ENCODE measurements around the gene CAPN12.
"Not testable (repeated sequence)": the region's sequence is repeated elsewhere in the genome, so short reads cannot be mapped to it uniquely, and the experiment has no call there.

CAPN12 gene

GRCh38 chr19:38744298-38744681 lies at the start of gene CAPN12:
TSS of gene CAPN12 (minus strand) at chr19:38744474. CDS start at chr19:38744165, 309 bp downstream.
- DNase-seq (ENCODE audit: extremely low read depth in 1 of 2, low read depth in 1 of 2), result no peak

GRCh38 chr19:38793671-38794070 lies 49.4 kb upstream of the CAPN12 start:
- no peak for DNase-seq (ENCODE audit: extremely low read depth in 1 of 2, low read depth in 1 of 2)

GRCh38 chr19:38793177-38793576 lies 48.9 kb upstream of the CAPN12 start:
- no peak for DNase-seq (ENCODE audit: extremely low read depth in 1 of 2, low read depth in 1 of 2)

GRCh38 chr19:38792250-38793111 lies 48.2 kb upstream of the CAPN12 start:
- peak in 1 of 2 donors; percentile 8 for DNase-seq (ENCODE audit: extremely low read depth in 1 of 2, low read depth in 1 of 2)

- not testable (repeated sequence) for DNase-seq (ENCODE audit: extremely low read depth in 1 of 2, low read depth in 1 of 2)
Measured at GRCh38 chr19:38791451-38792064, 47.3 kb upstream of the CAPN12 start.

- not testable (repeated sequence) for DNase-seq (ENCODE audit: extremely low read depth in 1 of 2, low read depth in 1 of 2)
Measured at GRCh38 chr19:38790507-38791403, 46.5 kb upstream of the CAPN12 start.

GRCh38 chr19:38788478-38789243 lies 44.4 kb upstream of the CAPN12 start, which contains the start of gene LGALS7B:
TSS of gene LGALS7B (plus strand) at chr19:38789200. CDS start at chr19:38789227, 27 bp downstream.
- no peak for DNase-seq (ENCODE audit: extremely low read depth in 1 of 2, low read depth in 1 of 2)

- no peak for DNase-seq (ENCODE audit: extremely low read depth in 1 of 2, low read depth in 1 of 2)
Measured at GRCh38 chr19:38786572-38787265, 42.4 kb upstream of the CAPN12 start.

- not testable (repeated sequence) for DNase-seq (ENCODE audit: extremely low read depth in 1 of 2, low read depth in 1 of 2)
Measured at GRCh38 chr19:38786061-38786460, 41.8 kb upstream of the CAPN12 start.

- no peak for DNase-seq (ENCODE audit: extremely low read depth in 1 of 2, low read depth in 1 of 2)
Measured at GRCh38 chr19:38785187-38785699, 41.0 kb upstream of the CAPN12 start.

GRCh38 chr19:38784224-38784623 lies 40.0 kb upstream of the CAPN12 start:
- DNase-seq (ENCODE audit: extremely low read depth in 1 of 2, low read depth in 1 of 2), result no peak

- not testable (repeated sequence) for DNase-seq (ENCODE audit: extremely low read depth in 1 of 2, low read depth in 1 of 2)
Measured at GRCh38 chr19:38782212-38782611, 37.9 kb upstream of the CAPN12 start.

GRCh38 chr19:38781058-38781457 lies 36.8 kb upstream of the CAPN12 start:
- DNase-seq (ENCODE audit: extremely low read depth in 1 of 2, low read depth in 1 of 2), result no peak

GRCh38 chr19:38780443-38780842 lies 36.2 kb upstream of the CAPN12 start:
- no peak for DNase-seq (ENCODE audit: extremely low read depth in 1 of 2, low read depth in 1 of 2)

GRCh38 chr19:38778733-38779132 lies 34.5 kb upstream of the CAPN12 start:
- DNase-seq (ENCODE audit: extremely low read depth in 1 of 2, low read depth in 1 of 2), result no peak

GRCh38 chr19:38774181-38774950 lies 30.1 kb upstream of the CAPN12 start:
- DNase-seq (ENCODE audit: extremely low read depth in 1 of 2, low read depth in 1 of 2), result no peak

- DNase-seq (ENCODE audit: extremely low read depth in 1 of 2, low read depth in 1 of 2), result no peak
Measured at GRCh38 chr19:38773469-38774177, 29.3 kb upstream of the CAPN12 start, which contains the start of gene LGALS7. TSS of gene LGALS7 (minus strand) at chr19:38773517. CDS start at chr19:38773492, 25 bp downstream.

- DNase-seq (ENCODE audit: extremely low read depth in 1 of 2, low read depth in 1 of 2), result not testable (repeated sequence)
Measured at GRCh38 chr19:38771569-38771968, 27.3 kb upstream of the CAPN12 start.

All from stimulated activated CD8-positive, alpha-beta memory T cell treated with anti-CD3 and anti-CD28 coated beads, Interleukin-7, amount 100 ng/mL, for 48 hours (primary cell).